ENCODE results near the gene ADORA2A.

Gene ADORA2A

DNA sequence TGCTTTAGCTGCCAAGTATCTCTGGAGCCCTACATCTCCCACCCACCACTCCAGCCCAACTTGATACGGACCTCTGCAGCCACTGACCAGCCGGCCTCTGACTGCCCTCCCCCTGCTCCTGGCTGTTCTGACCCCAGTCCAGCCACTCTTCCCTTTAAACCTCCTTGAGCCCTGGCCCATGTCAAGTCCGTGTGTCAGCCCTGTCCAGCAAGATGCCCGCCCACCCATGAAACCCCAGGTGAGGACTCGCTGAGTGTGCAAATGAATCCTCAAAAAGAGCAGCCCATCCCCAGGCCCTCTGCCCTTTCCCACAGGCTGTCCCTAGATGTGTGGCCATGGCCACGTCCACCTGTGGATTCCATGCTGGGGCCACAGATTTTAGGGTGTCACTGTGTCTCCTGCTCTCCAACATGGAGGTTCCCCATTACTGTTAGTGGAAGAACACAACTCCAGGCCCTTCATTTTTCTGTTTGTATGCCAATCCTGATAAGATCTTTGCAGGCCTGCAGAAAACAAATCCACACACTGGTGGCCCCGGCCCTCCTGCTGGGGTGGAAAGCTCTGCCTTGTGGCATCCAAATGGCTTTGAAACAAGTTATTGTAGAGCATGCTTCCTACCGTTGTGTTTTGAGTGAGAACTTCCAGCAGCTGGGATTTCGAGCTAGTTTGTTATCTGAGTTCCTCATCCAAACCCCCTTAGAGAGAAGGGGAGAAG lies 22.7 kb upstream of the ADORA2A start:
- no peak for DNase-seq (ENCODE audit: low spot score)

DNA sequence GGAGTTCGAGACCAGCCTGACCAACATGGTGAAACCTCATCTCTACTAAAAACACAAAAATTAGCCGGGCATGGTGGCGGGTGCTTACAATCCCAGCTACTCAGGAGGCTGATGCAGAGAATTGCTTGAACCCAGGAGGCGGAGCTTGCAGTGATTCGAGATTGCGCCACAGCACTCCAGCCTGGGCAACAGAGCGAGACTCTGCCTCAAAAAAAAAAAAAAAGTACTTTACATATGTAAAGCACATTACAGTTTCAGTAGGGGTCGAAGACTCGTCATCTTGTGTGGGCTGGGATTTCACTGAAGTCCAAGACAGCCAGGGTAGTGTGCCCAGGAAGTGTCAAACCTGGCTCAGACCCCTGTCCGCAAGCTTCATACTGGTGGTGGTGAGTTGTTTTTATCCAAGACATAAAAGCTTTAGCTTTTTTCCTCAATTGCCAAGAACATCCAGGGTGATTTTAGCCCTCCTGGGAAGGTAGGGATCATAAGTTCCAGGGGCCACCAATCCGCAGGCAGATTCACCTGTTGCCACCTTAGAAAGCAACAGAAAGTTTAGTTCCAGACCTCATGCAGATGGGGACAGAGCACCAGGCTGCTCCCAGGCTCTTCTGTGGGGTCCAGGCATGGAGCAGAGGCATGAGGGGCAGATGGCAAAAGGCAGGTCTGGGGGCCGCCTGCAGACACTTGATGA lies 21.6 kb upstream of the ADORA2A start:
- DNase-seq (ENCODE audit: low spot score) = no peak

DNA sequence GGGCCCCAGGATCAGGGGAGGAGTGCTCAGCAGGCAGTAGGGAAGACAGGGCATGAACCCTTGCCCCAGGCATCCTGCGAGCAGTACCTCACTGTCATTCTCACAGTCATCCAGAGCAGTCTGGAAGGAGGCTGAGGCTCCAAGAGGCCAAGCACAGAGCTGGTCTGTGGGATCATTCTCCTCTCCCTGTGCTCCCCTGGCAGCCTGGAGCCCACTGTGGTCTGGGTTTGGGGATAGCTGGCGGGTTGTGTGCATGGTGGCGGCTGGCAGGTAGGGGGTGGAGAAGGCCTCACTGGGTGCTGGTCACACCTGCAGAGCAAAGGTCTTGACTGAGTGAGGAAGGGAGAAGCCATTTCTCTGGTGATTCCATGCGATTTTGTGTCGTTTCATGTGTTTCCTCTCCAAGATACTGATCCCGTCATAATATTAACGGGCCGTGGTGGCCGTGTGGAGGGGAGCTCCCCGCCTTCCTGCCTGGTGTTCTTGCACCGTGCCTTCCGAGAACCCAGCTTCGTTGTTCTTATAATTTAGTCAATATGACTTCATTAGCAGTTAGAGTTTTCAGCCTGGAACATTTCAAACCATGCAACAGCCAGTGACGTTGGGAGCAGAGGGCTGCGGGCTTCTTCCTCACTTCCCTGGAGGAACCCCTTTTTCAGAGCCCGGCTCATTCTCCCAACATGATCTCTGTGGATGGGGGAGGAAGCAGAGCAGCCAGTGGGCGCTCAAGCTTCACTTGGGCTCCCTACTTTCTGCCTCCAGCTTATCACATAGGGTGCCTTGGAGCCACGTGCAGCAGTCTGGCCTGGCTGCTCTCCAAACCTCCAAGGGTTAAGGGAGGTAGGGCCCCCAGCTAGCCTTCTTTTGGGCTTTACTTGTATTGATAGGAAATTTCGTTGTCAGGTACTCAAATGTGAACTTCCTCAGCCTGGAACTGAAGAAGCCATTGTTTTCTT lies 20.8 kb upstream of the ADORA2A start:
- no peak for DNase-seq (ENCODE audit: low spot score)

DNA sequence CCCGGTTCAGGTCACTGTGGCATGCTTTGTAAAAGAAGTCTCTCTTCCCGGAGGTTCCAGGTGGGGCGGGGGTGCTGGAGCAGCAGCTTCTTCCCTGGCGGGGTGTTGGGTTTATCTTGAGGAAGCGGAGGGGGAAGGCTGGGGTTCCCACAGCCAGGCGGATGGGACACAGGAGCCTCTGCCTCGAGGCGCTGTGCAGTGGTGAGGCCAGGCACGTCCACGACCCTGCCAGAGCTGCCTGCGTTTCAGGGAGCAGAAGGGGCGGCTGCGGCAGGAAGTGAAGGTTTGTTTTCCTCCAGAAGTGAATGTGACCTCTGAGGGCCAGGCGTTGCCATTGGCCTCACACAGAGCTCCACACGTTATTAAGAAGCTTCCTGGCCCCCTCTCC lies 20.1 kb upstream of the ADORA2A start:
- no peak for DNase-seq (ENCODE audit: low spot score)

DNA sequence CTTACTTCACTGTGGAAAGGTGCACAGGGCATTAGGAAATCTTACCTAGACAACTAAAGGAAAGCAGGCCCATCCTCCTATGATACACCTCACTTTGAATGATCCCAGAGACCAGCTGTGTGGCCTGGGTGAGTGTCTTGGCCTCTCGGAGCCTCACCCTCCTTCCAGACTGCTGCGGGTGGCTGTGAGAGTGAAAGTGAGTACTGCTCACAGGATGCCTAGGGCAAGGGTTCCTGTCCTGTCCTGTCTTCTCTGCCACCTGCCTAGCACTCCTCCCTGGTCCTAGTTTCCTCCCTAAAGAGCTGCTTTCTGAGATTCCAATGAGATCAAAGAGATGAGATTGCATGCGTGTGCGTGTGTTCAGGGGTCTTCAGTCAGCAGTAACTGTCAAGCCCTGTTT lies 19.5 kb upstream of the ADORA2A start:
- no peak for DNase-seq (ENCODE audit: low spot score)

DNA sequence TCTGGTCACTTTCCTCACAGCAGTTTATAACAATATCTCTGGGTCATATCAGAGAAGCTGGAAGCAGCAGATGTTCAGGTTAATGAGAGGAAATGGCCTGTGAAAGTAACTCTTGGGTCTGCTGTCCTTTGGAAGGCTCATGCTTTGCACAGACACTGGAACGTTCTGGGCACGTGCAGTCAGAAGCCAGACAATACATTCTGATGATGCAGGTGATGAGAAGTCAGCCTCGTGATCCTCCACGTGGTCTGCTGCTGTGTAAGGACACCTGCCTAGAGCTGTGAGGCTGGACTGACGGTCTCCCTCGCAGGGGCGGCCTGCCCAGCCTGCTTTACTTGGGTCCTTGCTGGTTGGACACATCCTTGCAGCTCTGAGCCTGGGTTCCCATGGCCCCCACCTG lies 18.8 kb upstream of the ADORA2A start:
- DNase-seq (ENCODE audit: low spot score) = no peak

DNA sequence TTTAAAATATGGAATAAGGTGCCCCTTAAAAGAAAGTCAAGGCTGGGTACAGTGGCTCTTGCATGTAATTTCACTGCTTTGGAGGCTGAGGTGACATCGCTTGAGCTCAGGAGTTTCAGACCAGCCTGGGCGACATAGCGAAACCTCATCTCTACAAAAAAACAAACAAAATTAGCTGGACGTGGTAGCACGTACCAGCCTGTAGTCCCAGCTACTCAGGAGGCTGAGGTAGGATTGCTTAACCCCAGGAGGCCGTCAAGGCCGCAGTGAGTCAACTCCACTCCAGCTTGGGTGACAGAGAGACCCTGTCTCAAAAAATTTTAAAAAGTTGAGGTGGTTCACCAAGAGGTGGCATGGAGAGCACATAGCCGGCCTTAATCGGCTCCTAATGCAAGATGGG lies 17.7 kb upstream of the ADORA2A start:
- no peak for DNase-seq (ENCODE audit: low spot score)

DNA sequence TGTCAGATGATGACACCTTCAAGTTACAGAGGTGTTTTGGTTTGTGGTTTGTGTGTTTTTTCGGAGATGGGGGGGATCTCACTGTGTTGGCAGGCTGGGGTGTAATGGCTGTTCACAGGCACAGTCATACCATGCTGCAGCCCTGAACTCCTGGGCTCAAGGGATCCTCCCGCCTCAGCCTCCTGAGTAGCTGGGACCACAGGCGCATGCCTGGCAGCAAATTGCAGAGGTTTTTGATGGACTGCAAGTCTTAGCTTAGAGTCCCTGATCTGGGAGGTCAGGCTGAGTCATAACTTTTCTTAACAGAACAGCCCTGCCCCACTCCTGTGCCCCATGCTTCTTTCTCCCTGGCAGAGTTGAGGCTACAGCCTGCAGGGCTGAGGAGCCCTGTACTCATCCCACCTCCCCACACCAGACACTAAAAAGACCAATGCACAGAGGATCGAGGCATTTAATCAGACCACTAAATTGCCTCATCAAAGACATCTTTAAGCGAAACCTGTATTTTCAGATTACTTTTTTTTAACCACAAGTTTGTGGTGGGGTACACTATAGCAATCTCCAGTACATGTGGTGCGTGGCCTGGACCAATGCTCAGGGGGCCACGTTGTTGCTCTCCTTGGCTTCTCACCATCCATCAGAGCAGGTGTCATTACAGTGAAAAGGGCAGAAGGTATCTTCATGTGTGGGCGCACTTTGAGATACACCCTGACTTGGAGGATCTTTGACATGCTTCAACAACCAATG lies 17.1 kb upstream of the ADORA2A start:
- DNase-seq (ENCODE audit: low spot score) = no peak

DNA sequence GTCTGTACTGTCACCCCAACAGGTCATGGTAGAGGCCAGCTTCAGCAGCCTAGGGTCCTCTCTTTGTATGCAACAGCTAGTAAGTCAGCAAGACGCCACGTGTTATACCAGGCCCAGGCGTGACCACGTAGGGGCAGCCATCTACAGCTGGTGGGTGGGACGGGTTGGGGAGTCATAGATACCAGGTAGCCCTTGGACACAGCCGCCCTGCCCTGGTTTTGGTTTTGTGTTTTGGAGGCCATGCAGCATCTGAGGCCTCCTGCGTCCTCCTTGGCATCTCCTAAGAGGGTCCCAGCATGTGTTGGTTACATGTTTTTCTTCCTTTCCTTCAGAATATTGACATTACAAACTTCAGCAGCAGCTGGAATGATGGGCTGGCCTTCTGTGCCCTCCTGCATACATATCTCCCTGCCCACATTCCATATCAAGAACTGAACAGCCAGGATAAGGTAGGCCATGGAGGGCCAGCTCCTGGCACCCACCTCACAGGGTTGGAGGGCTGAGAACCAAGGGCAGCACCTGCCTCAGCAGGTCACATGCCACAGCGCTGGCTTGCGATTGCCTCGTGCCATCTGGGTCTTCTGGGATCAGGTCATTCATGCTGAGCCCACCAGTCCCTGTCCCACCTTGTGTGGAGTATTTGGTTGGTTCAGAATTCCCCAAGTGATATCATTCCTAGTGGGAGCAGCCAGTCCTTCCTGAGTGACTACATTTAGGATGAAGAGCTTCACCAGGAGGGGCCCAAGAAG lies 16.0 kb upstream of the ADORA2A start:
- no peak for DNase-seq (ENCODE audit: low spot score)

DNA sequence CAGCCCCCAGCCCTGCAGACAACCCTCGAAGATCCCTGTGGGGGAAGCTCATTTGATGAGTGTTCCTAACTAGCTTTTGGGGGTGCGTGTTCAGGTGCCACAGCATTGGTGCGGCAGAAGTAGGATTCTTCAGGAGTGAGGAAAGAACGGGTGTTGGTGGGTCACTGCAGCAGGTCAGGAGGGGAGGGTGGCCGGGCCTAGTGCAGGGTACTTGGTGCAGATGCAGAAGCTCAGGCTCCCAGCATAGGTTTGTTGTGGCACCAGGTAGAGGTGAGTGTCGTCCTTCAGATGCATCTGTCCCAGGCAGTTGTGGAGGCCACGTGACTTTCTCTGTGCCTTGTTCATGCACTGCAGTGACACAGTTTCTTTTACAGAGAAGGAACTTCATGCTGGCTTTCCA lies 15.1 kb upstream of the ADORA2A start:
- DNase-seq (ENCODE audit: low spot score) = no peak

DNA sequence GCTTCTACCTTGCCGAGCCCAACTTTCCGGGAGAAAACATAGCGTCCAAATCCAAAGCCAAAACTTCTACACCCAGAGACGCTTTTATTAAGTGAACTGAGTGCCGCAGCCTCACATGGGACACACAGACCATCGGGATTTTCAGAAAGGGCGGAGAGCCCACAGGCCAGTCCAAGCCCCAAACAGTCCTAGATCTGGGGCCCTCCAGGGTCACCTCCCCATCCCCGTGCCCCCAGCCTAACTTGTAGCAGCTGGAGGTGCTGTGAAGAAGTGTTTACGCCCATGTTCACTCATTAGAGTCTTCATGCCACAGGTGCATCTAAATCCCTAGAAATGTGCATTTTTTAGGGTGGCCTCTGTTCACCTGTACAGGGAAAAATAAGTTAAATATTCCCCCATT lies 14.1 kb upstream of the ADORA2A start:
- DNase-seq (ENCODE audit: low spot score) = no peak

DNA sequence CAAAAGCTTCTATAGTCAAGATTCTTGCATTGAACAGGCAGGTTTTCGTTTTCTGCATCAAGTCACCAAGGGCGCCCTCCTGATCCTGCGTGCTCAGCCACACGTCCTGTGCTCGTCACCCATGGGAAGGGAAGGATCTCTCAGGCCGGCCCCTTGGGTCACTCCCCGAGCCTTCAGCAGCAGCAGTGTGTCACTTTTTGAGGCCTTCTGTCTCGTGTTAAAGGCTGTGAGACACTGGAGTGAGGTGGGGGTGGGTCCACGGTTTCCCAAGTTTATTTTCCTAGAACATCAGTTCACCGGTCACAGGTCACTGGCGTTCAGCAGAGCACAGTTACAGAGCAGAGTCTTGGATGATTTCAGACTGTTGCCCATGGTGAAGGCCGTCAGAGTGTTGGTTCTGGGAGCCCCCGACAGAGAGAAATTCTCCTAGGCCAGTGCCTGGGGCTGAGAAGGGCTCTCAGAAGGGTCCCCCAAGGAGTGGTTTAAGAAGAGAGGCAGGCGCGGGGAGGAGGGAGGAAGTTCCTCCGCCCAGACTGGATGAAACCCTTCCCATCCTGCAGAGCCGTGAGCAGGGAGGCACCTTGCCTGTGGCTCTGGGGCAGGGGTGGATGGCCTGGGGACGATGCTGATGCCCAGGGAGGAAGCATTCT lies 13.5 kb upstream of the ADORA2A start:
- no peak for DNase-seq (ENCODE audit: low spot score)

DNA sequence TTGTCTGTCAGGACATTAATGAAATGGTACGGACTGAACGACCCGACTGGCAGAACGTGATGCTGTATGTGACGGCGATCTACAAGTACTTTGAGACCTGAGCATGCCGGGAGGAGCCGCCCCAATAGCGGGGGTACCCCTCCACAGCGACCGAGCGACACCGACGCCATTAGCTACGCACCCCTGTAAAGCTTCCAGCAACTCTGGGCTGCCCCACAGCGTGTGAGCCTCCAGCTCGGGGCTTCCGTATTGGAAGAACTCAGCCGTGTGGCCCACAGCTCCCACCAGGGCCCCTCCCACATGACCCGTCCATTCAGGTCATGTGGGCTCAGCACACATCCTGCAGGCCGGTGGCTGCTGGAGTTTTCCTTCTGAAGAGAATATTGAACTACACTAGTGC lies 12.9 kb upstream of the ADORA2A start:
- DNase-seq (ENCODE audit: low spot score) = no peak

DNA sequence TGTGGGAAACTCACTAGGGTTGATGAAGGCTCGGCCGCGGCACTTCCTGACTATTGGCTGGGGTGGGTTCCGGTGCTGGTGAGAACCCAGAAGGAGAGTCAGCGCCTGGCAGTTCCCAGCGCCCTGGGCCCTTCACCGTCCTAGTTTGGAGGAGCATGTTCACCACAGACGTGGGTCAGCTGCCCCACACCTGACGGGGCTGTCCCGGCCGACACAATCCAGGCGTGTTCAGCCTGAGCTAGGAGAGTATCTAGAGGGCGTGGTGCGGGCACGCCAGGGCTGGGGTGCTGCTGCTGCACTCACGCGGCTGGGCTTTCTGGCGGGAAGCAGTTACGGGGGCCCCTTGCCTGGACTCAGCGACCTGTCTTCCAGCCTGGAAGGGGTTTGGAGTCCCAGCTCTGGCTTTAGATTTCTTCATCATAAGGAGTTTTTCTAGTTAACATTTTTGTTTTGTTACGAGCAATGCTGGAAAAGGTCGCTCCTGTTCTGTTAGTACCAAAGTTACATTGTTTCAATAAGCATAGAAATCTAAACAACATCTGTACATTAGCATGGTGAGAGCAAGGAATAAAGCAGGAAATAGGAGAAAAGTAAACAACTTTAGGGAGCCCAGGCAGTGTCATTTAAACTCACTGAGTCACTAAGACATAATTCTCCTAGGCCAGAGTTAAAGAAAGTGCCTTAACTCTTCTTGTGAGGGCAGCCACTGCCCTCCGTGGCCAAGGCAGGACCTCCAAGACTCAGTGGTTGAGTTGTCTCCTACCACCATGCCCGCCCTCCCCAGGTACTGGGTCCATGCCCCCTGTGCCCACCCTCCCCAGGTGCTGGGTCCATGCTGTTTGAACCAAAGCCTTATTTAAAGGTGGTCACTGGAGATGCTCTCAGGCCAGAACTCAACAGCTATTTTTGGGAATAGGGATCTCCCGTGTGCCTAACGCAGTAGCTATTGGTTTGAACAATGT lies 12.1 kb upstream of the ADORA2A start:
- DNase-seq (ENCODE audit: low spot score) = no peak

DNA sequence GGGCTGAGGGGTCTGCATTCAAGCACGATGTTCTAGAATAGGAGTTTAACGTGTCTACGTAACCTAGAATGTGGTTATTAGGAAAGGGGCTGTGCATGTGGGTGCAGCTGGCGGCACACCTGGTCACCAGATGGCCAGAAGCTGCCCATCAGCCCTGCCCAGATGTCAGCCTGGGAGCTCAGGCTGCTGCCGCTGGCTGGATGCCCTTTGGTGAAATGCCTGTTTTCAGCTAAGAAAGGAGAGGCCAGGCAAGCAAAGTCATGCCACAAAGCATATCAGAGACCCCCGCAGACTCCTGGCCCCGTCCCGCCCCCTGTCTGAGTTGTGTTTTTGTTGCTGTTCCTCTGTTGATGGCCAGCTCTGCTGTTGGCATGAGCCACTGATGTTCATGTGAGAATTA lies 11.3 kb upstream of the ADORA2A start:
- DNase-seq (ENCODE audit: low spot score) = no peak

DNA sequence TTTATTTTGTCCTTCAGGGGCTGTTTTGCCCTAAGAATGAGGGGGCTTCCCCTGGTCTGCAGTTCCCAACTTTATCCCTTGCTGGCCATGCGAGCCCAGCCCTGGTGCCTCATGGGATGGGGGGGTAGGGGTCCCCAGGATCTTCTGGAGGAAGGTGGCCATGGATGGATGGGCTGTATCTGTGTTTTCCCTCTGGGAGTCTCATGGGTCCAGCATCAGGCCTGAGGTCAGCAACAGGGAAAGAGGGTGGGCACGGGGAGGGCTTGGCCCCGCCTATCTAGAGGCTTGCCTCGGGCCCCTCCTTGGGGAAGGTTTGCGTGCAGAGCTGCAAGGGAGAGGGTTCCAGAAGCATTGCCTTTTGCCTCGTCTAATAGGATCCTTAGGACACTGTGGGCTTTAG lies 10.8 kb upstream of the ADORA2A start:
- no peak for DNase-seq (ENCODE audit: low spot score)

DNA sequence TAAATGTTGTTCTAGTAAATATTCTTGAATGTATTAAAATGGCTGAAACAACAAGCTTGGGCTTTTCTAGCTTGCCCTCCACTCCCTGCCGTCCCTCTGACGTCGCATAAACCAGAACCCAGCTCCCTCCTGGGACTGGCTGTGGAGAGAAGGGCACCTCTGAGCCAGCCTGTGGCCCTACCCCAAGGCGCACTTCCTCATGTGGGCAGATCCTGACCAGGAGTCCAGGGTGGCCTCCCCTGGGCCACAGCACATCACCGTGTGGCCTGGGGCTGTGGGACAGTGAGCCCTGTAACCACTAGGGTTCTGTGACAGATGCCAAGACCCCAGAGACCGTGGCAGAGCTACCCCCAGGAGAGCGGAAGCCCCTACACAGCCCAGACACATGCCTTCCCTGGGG lies 10.2 kb upstream of the ADORA2A start:
- no peak for DNase-seq (ENCODE audit: low spot score)

DNA sequence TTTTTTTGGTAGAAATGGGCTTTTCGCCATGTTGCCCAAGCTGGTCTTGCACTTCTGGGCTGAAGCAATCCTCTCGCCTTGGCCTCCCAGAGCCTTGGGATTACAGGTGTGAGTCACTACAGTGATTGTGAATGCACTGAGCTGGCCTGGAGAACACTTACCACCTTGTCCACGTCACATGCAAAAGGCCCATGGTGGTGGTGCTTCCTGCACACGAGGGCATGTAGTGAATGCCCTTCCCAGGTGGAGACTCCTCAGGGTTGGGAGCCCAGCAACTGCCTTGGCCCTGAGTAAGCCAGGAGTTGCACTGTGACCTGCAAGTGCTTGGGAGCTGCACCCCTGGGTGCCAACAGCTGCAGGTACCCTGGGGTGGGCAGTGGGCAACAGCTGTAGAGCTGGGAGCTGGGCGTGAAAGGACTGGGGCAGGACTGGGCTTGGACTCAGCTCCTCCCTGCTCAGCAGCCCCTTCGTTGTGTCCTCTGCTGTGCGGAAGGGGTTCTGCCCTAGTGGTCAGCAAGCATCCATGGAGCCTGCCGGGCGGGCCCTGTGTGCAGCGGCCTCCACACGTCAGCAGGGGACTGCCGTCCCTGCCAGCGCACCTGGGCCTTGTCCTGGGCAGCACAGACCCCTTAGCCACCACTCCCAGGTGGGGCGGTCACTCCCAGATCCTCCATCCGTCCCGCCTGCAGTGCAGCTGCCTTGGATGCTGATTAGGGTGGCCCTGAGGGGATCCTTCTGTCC lies 9.3 kb upstream of the ADORA2A start:
- DNase-seq (ENCODE audit: low spot score) = no peak
